GM20000 (cell line): ENCODE results near the gene KLF15.

ENCODE experiments used
- DNase-seq: peaks from one replicate; pipeline ENCODE4 v3.0.0; 2012; ENCODE audit warnings: low spot score
- TF ChIP-seq, protein P1 (sequence below): IDR thresholded peaks from 2 replicates; pipeline ENCODE4 v1.5.1; 2012; ENCODE audit warnings: mild to moderate bottlenecking, control low read depth; ENCODE audit errors: extremely low read depth, missing control alignments

The KLF15 gene

DNA sequence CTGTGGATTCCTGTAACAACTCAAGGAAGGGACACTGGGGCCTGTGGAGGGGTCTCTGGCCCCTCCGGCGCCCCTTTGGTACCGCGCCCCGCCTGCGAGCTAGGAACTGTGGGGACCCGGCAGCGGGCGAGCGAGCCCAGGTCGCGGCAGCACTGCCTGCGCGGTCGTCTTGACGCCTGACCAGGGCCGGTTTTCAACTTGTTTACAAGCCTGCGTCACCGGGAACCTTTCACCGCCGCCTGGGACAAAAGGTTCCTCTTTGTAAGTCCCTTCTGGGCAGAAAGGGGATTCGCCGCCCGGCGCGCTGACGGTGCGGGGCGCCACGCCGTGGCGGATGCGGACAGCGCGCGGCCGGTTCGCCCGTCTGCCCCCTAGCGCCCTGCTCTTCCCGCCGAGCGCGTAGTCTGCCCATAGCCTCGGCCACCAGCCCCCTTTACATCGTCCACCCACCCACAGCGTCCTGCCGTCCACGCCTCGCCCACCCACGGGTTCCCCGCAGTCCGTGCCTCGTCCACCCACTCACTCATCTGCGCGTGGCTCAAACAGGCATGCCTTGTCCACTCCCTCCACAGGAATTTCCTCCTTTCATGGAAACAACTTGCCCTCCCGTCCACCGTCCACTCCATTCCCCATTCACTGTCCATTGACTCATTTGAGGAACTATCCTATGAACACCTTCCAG, 32.0 kb upstream of the KLF15 start:
- TF ChIP-seq, protein P1, sequence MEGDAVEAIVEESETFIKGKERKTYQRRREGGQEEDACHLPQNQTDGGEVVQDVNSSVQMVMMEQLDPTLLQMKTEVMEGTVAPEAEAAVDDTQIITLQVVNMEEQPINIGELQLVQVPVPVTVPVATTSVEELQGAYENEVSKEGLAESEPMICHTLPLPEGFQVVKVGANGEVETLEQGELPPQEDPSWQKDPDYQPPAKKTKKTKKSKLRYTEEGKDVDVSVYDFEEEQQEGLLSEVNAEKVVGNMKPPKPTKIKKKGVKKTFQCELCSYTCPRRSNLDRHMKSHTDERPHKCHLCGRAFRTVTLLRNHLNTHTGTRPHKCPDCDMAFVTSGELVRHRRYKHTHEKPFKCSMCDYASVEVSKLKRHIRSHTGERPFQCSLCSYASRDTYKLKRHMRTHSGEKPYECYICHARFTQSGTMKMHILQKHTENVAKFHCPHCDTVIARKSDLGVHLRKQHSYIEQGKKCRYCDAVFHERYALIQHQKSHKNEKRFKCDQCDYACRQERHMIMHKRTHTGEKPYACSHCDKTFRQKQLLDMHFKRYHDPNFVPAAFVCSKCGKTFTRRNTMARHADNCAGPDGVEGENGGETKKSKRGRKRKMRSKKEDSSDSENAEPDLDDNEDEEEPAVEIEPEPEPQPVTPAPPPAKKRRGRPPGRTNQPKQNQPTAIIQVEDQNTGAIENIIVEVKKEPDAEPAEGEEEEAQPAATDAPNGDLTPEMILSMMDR = peak; percentile 99
- peak; percentile 88 for DNase-seq

DNA sequence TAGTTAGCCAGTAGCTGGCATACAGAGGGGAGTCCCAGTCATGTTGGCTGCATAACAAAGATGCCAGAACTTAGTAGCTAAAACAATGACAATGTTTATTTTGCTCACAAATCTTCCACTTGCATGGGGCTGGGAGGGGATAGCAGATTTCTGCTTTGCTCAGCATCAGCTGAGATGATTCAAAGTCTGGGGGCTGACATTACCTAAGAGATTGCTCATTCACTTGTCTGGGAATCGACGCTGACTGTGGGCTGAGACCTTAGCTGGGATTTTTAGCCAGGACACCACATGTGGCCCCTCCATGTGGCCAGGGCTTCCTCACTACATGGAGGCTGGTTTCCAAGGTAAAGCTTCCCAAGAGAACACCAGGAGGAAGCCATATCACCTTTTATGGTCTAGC, 24.8 kb upstream of the KLF15 start:
- no peak for DNase-seq
- TF ChIP-seq, protein P1 = no peak

DNA sequence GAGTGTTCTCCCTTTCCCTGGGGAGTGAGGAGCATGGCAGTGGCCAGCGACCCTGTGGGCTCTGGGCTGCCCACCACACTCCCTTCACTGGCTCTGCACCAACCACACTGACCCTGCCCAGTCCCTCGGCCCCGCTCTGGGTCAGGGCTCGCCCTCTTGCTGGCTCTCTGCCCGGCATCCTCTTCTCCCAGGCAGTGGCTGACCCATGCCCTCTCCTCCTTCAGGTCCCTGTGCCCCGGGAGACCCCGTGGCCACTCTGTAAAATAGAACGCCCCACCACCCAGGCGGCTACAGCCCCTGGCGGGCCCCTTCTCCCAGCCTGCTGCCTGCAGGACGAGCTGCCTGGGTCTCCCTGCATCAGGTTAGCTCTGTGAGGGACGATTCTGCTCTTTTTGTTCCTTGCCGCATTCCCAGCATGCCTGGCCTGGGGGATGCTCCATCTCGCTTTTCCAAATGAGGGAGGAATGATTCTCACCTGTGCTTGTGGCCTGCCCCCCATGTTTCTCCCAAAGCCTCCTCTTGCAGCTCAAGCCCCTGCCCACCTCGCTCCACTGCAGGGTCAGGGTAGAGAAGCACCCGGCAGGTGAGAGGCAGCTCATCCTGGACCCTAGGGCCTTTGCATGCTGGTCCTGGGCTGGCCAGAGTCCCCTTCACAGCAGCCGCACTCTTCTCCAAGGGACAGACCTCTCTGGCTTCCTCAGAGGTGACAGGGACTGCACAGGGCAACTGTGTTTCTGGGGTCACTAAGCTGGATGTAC, 23.0 kb upstream of the KLF15 start:
- no peak for DNase-seq
- TF ChIP-seq, protein P1 = no peak

DNA sequence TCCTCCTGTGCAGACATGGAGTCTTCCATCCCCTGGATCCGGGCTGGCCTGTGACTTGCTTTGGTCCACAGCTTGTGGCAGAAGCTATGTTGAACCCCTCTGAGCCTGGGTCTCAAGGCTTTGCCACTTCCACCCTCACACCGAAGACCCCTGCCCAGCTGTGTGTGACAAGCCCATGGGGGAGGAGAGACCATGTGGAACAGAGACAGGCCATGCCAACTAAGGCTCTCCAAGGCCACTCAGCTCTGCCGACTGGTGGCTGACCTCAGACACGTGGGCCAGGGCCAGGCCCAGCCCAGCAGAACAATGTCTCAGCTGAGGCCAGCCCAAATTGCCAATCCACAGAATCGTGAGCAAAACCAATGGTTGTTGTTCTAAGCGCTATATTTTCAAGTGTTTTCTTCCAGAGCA, 21.1 kb upstream of the KLF15 start:
- DNase-seq = no peak
- TF ChIP-seq, protein P1 = no peak

DNA sequence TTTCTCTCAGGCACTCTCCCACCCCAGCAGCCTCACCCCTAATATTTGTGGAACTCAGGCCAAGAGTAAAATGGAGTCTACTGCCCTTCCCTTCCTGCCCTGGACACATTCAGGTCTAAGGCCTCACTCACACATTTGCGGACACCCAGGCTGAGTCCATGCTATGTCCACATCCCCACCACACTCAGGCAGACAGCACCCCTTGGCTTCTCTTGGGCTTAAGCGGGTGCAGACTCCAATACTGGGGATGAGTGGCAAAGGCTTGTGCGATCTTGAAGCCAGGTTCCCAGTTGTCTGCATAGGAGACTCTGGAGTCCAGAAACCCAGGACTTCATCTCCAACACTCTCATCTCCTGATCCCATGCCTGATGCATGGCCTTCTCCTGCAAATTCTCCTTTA, 20.0 kb upstream of the KLF15 start:
- TF ChIP-seq, protein P1 = no peak

DNA sequence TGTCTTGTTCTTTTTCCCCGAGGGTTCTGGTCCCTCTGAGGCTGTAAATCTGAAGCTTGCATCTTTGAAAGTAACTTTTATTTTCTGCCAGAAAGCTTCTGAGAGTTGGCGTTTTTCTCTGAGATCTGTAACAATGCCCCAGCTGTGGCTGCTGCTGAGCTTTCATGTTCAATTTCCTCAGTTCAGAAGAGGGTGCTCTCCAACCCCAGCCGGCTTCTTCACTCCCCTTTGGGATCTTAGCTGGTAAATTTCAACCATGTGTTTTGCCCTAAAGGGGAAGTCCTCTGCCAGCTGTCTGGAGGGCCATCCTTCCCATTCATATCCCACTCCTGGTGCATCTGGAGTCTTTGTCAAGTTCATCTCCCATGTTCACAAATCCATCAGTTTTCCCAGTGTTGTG, 19.2 kb upstream of the KLF15 start:
- TF ChIP-seq, protein P1 = no peak
- DNase-seq = no peak

More for the DNA sequence above, 20.0 kb upstream of the KLF15 start:
- DNase-seq = no peak

DNA sequence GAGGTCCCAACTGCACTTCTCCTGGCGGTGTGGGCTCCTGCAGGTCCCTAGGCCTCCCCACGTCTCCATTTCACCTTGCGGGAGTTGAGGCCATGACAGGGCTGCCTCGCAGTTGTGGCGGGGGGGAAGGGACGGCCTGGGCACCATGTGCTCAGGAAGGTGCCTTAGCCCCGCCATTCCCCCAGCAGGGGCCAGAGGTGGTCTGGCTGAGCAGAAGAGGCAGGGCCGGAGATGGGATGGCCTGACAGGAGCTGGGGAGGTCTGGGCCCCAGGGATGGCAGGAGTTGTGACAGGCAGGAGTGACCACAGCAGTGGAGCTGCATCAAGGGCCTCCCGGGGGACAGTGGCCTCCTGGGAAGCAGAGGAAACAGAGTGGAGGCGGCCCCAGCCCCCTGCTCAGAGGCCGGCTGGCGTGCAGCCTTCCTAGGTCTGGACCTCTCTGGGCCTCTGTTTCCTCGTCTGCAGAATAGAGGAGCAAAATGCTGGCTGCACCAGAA, 18.7 kb upstream of the KLF15 start:
- TF ChIP-seq, protein P1 = no peak
- no peak for DNase-seq
